GM12874 (cell line): ENCODE results near the gene JUNB.

Experiments used
- TF ChIP-seq, protein P1 (sequence below): IDR thresholded peaks from 2 replicates; pipeline ENCODE4 v1.5.1; 2011; ENCODE audit warnings: low read depth, mild to moderate bottlenecking, control low read depth, low read length, moderate library complexity; ENCODE audit not compliant: insufficient read depth

Gene JUNB

DNA sequence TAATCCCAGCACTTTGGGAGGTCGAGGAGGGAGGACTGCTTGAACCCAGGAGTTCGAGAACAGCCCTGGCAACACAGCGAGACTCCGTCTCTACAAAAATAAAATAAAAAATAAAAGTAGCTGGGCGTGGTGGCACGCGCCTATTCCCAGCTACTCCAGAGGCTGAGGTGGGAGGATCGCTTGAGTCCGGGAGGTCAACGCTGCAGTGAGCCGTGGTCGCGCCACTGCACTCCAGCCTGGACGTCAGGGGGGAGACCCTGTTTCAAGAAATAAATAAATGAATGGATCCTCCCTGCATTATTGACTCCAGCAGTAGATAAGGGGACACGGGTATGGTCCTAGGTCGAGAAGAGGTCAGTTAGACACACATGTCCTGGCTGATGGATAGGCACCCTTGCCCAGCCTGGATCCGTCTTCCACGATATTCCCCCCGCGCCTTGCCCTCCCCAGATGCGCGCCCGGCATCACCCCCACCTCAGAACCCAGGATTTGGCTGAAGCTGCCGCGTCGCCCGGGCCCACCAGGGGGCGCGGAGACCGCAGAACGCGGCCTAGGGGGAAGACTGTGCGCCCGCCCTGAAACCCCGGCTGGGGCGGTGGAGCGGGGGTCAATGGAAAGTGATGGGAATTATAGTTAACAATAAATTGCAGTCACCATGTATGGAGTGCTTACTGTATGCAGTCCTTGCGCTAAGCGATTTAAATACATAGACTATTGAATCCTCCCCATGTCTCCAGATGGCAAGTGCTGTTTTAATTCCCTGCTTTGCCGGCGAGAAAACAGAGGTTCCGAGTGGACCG is 13.9 kb upstream of the JUNB start:
- TF ChIP-seq, protein P1, sequence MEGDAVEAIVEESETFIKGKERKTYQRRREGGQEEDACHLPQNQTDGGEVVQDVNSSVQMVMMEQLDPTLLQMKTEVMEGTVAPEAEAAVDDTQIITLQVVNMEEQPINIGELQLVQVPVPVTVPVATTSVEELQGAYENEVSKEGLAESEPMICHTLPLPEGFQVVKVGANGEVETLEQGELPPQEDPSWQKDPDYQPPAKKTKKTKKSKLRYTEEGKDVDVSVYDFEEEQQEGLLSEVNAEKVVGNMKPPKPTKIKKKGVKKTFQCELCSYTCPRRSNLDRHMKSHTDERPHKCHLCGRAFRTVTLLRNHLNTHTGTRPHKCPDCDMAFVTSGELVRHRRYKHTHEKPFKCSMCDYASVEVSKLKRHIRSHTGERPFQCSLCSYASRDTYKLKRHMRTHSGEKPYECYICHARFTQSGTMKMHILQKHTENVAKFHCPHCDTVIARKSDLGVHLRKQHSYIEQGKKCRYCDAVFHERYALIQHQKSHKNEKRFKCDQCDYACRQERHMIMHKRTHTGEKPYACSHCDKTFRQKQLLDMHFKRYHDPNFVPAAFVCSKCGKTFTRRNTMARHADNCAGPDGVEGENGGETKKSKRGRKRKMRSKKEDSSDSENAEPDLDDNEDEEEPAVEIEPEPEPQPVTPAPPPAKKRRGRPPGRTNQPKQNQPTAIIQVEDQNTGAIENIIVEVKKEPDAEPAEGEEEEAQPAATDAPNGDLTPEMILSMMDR = peak; percentile 96

DNA sequence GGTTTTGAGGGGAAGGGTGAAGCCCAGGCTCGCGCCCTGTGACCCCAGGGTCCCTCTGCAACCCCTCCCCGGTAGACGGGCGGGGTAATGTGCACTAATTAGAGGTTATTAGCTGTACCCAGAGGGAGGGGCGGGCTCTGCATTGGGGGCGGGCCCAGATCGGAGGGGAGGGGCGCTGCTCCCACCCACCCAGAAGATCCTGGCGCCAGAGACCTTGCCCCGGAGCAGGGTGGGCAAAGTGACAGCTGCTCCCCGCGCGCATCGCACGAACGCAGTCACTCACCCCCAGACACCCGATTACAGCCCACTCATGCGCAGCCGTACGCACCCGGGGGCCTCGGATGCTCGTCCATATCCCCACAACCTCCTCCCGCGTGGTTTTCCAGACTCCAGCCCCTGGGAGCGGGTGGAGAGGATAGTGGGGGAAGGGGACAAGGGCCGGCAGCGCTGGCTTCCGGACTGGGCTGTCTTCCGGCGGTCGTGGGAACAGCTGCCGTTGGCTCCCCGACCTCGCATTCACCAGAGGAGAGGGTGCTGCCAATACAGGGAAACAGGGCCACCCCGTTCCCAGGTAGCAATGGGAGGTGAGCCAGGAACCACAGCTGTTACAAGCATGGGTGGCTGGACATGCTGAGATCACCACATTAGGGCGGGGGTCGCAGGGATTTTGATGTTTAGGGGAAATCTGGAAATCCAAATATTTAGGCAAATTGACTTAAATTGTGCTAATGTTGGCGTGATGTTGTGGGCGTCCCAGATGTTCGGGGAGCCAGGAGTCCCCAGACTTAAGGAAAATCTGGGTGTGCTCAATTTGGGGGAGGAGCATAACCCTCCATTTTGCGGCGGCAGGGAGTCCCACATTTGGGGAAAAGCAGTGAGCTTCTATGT is 13.0 kb upstream of the JUNB start:
- TF ChIP-seq, protein P1 = no peak

DNA sequence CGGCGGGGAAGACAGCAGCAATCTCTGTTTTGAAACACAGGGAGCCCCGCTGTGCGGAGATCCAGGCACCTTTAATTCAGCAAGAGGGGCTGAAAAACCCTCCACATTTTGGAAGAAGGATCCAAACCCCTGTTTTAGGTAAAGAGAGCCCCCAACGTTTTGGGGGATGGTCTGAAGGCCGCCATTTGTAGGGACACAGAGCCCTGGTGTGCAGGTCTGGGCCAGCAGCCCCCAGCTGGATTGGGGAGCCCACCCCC is 12.5 kb upstream of the JUNB start:
- TF ChIP-seq, protein P1 = no peak

DNA sequence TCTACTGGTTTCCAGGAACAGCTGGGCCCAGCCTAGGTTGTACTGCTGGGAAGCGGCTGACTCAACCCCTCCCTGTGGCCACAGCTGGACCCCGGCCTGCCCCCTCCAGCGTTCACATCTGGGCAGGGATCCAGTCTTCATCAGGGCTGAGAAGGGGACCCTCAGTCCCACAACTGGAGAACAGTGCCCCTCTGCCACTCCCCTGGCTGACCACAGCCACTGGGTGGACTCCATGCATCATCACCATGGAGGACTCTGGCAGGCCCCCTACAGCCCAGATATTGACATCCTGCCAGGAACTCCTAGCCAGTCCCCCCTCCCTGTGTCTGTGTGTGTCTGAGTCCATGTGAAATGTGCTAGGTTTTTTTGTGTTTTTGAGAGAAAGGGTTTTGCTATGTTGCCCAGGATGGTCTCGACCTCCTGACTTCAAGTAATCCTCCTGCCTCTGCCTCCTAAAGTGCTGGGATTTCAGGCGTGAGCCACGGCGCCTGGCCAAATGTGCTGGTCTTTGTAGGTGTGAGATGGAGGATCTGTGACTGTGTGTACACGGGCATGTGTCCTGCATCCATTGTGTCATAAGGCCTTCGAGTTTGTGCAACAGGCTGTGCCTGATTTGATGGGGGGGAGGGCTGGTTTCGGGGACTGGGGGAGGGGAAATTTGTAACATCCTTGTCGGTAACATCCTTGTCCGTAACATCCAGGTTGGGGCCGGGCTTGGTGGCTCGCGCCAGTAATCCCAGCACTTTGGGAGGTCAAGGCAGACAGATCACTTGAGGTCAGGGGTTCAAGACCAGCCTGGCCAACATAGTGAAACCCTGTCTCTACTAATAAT is 11.9 kb upstream of the JUNB start:
- TF ChIP-seq, protein P1 = no peak

DNA sequence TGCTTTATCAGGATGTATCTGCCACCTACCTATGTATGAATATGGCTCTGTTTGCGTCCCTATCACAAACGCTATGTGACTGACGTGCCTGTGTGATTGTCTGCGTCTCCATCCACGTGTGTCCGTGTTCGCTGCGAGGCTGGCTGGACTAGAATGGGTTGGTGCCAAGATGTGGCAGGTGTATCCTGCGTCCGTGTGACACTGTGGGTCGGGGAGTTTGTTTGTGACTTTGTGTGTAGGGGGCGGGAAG is 9.2 kb upstream of the JUNB start:
- TF ChIP-seq, protein P1 = no peak

DNA sequence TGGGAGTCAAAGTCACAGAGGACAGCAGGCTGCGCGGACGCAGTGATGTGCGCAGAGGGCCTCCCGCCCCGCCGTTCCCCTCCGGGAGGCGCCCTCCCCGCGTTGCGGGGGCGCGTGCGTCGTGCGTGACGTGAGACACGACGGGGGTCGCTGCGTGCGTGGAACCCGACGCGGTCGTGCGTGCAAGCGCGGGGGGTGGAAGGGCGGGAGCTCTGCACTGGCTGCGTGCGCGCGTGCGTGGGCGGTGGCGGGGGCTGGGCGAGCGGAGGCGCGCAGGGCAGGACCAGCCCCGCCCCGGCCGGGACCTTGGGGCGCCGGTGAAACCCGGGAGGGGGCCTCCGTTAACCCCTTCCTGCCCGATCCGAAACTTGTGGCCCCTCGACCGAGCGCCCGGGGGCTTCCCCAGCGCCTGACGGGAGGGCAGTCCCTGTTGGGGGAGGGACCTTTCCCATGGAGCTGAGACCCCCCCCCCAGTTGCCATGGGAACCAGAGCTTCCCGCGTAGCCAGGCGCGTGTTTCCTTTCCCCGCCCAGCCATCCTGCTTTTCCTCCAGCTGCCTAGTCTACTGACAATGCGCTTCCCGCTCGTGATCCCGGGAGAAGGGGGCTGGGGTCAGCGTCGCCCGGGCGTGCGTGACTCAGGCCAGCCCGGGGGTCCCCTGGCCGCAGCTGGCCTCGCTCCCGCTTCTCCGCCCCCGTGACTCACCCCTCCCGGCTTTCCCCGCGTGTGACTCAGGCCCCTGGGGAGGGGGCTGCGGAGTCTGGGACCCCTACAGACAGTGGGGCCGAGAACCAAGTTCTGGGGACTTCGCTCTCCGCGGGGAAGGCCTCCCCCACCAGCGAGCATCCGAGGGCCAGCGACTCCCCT is 8.6 kb upstream of the JUNB start:
- TF ChIP-seq, protein P1 = 0 out of 2 replicates have a peak, but pooled peaks have one; percentile 19
